Esophagus squamous epithelium (tissue), 5 donors: ENCODE data around the gene CHCHD3. TPM values are rescaled to one million over a fixed set of nuclear protein-coding genes. Genes with fewer than 3 reads are reported as not detected.
A peak's percentile ranks its signal among the peaks of the same experiment; 100 is the strongest.

Experiments
- DNase-seq: peaks from one replicate; lab custom pipeline; 2025; lab: John Stamatoyannopoulos, UW
- H3K27ac ChIP-seq, 4 donors: fragments of 200-600 bp; sonication (generic); one replicate each; pipeline ENCODE4 v1.5.1; 2016 to 2019; ENCODE audit warnings: mild to moderate bottlenecking in 1 of 4
- H3K27me3 ChIP-seq, 4 donors: fragments of 200-600 bp; sonication (generic); 1 replicate in 3 of 4; 2 replicates in 1 of 4; pipeline versions ENCODE4 v1.5.1 to v1.6.0; 2017 to 2021; ENCODE audit warnings: antibody characterized with exemption in 1 of 4
- H3K36me3 ChIP-seq, 3 donors: fragments of 200-600 bp; sonication (generic); one replicate each; pipeline ENCODE4 v1.5.1; 2016 to 2019
- H3K4me1 ChIP-seq, 3 donors: fragments of 200-600 bp; sonication (generic); one replicate each; pipeline ENCODE4 v1.5.1; 2017 to 2019
- H3K4me3 ChIP-seq, 4 donors: fragments of 200-600 bp; sonication (generic); 1 replicate in 3 of 4; 2 replicates in 1 of 4; pipeline ENCODE4 v1.5.1; 2016 to 2019; ENCODE audit warnings: mild to moderate bottlenecking in 2 of 4, moderate library complexity in 1 of 4
- H3K9me3 ChIP-seq, 3 donors: fragments of 200-600 bp; sonication (generic); one replicate each; pipeline ENCODE4 v1.5.1; 2016 to 2019
- POLR2A ChIP-seq, 4 donors: fragments of 450-650 bp; IDR thresholded peaks; one replicate each; pipeline ENCODE4 v1.6.1; 2017; ENCODE audit warnings: antibody characterized with exemption in 4 of 4, mild to moderate bottlenecking in 4 of 4, moderate library complexity in 3 of 4
- WGBS, 2 donors: methylation state at CpG; one replicate each; pipeline ENCODE4 v1.1.5; 2018; 5-methylcytosine and 5-hydroxymethylcytosine counted together
- intact Hi-C: fragments of 100-400 bp; cut with DNase I; formaldehyde crosslinking; loops from one replicate; pipeline ENCODE4 v1.15.0; 2022
- total RNA-seq, 4 donors: library from RNA; depleted of rRNA; stranded (reverse); fragments of >200 nt; gene quantifications; one replicate each; pipeline ENCODE4 v1.1.0, GENCODE V29; 2016
- TF ChIP-seq, protein P1 (sequence below), 6 experiments: fragments of 450-650 bp in 4 of 6; fragments of 200-600 bp in 2 of 6; sonication (generic) in 2 of 6; IDR thresholded peaks; one replicate each; pipeline ENCODE4 v1.5.1; 2016 to 2019; ENCODE audit warnings: antibody characterized with exemption in 6 of 6, mild to moderate bottlenecking in 4 of 6, moderate library complexity in 4 of 6
- donor health status: DM: yes; HTN: yes; CAD: no.

CHCHD3 gene
- total RNA-seq, 4 donors from 2014 or later: 36.8 to 55.0 (median 40.9) TPM

DNA sequence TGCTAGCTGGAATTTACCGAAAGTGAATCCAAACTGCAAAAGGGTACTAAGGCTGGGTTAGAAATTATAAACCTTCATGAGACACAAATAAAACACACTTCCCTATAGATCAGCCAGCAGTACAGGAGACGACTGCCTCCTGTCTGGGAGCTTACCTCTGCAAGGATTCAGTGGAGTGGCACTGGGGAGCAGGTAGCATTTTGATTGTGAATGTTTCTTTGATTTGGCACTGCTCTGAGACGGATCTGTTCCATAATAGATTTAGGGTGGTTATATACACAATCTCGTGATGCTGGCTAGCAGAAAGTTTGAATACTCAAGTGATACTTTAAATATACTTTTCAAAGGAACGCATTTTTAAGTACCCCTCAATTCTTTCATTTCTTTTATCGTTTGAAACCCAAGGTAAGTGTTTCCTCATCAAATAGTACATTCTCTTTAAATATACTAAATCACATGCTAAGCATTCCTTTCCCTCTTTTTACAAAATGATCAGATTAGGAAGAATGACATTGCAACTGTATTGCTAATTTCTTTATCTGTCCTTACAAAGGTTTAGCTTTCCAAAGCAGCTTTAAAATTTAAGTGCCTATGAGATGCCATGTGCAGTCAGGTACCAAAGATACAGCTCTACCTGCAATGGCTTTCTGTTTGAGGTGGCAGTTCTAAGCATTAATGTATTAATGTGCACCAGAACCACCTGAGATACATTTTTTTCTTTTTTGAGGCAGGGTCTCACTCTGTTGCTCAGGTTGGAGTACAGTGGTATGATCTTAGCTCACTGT is 20.6 kb upstream of the CHCHD3 start:
- 59 to 73% methylated on average over 6 of the region's 6 CpGs for WGBS, 2 donors
- TF ChIP-seq, protein P1, sequence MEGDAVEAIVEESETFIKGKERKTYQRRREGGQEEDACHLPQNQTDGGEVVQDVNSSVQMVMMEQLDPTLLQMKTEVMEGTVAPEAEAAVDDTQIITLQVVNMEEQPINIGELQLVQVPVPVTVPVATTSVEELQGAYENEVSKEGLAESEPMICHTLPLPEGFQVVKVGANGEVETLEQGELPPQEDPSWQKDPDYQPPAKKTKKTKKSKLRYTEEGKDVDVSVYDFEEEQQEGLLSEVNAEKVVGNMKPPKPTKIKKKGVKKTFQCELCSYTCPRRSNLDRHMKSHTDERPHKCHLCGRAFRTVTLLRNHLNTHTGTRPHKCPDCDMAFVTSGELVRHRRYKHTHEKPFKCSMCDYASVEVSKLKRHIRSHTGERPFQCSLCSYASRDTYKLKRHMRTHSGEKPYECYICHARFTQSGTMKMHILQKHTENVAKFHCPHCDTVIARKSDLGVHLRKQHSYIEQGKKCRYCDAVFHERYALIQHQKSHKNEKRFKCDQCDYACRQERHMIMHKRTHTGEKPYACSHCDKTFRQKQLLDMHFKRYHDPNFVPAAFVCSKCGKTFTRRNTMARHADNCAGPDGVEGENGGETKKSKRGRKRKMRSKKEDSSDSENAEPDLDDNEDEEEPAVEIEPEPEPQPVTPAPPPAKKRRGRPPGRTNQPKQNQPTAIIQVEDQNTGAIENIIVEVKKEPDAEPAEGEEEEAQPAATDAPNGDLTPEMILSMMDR (IDR thresholded peaks at IDR 0.05): no peak
- no peak for TF ChIP-seq POLR2A (IDR thresholded peaks at IDR 0.05)

DNA sequence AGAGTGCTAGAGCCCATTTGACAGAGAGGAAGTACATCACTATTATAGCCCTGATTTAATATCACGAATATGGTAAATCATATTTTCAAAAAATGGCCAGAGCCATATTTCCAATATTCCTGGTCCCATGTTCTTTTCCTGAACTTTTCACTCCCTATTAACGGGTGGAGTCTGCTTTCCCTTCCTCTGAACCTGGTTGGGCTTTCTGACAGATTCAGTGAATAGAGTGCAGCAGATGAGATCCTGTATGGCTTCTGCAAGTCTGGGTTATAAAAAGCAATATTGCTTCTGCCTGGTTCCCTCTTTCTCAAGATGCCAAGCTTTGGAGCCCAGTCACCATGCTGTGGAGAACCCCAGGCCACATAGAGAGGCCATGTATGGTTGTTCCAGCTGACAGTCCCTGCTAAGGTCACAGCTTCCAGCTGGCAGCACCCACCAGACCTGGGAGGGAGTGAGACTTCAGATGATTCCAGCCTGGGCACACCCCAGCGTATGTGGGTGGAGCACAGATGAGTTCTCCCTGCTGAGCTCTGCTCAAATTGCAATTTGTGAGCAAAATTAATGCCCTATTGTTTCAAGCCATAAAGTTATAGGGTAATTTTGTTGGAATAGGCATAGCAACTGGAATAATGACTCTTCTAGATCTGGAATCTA is 17.9 kb upstream of the CHCHD3 start:
- Histone ChIP-seq H3K27me3 (no peaks in the 10 kb centered on the region), H3K27ac (no peak overlapping the region), H3K4me1 (no peaks in the 10 kb centered on the region), H3K36me3 (no peaks in the 10 kb centered on the region), H3K4me3 (no peak overlapping the region), H3K9me3 (no peaks in the 10 kb centered on the region)
- DNase-seq: no peak
- TF ChIP-seq, protein P1 (IDR thresholded peaks at IDR 0.05): no peak
- TF ChIP-seq POLR2A (IDR thresholded peaks at IDR 0.05): no peak
- intact Hi-C loops: no loop called here
- 71 to 73% methylated on average over 3 of the region's 3 CpGs for WGBS, 2 donors

More for the DNA sequence above, 20.6 kb upstream of the CHCHD3 start:
- Histone ChIP-seq H3K4me3 (no peak overlapping the region), H3K27ac (no peak overlapping the region), H3K36me3 (no peaks in the 10 kb centered on the region), H3K4me1 (no peaks in the 10 kb centered on the region), H3K27me3 (peaks cover 0 to 2% (median 0%) of the 10 kb centered on the region in 4 donors), H3K9me3 (no peaks in the 10 kb centered on the region)
- DNase-seq: no peak
- intact Hi-C loops: no loop called here

DNA sequence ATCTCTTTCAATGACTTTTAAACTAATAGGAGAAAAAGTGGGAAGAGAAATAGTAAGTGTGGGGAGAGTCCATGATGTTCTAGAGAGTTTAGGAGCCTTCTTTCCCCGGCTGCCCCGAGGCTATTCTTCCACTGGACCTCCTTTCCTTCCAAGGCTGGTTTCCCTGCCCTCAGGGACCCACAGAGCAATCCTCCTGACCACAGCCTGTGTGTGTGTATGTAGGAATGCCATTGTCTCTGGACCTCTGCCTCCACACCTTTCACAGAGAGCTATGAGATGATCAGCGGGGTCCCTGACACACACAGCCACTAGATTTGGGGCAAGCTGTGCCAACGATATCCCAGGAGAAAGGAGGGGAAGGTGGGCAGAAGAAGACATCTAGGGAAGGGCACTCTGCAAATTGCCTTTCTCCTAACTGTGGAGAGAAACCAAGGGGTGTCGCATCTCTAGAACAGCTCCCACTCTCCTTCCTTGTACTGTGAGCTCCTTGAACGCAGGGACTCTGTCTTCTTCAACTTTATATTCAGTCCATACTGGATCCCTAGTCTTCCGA is 13.3 kb upstream of the CHCHD3 start:
- WGBS, 2 donors: 64 to 73% methylated on average over 7 of the region's 7 CpGs
- no peak overlapping the region for H3K4me3 ChIP-seq
- intact Hi-C loops: no loop called here
- no peaks in the 10 kb centered on the region for H3K27me3 ChIP-seq
- H3K9me3 ChIP-seq: no peaks in the 10 kb centered on the region
- no peak for TF ChIP-seq POLR2A (IDR thresholded peaks at IDR 0.05)
- TF ChIP-seq, protein P1 (IDR thresholded peaks at IDR 0.05): no peak
- no peak for DNase-seq
- no peaks in the 10 kb centered on the region for H3K4me1 ChIP-seq
- no peaks in the 10 kb centered on the region for H3K36me3 ChIP-seq
- no peak overlapping the region for H3K27ac ChIP-seq

DNA sequence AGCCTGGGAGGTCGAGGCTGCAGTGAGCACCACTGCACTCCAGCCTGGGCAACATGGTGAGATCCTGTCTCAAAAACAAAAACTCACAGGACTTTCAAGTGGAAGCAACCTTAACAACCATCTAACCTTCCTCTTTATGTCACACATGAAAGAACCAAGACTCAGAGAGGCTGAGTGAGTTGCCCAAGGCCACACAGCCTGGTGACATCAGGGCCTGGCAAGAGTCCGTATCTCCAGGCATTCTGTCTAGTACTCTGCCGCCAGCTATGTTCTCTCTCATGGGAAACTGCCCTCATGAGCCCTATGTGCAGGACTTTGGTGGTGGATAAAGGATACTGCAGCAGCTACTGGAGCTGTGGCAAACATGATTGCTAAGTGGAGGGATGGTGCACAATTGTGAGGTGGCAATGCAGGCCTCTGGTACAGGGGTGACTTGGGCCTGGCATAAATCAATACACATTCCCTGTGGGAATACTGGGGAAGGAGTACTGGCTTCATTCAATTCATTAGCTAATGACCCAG is 10.1 kb upstream of the CHCHD3 start:
- DNase-seq: no peak
- intact Hi-C loops: no loop called here
- Histone ChIP-seq H3K27me3 (no peaks in the 10 kb centered on the region), H3K36me3 (no peaks in the 10 kb centered on the region), H3K9me3 (no peaks in the 10 kb centered on the region), H3K27ac (no peak overlapping the region), H3K4me1 (no peaks in the 10 kb centered on the region), H3K4me3 (no peak overlapping the region)
- TF ChIP-seq, protein P1 (IDR thresholded peaks at IDR 0.05): no peak
- no peak for TF ChIP-seq POLR2A (IDR thresholded peaks at IDR 0.05)
- WGBS, 2 donors: 81 to 95% methylated on average over 3 of the region's 3 CpGs

DNA sequence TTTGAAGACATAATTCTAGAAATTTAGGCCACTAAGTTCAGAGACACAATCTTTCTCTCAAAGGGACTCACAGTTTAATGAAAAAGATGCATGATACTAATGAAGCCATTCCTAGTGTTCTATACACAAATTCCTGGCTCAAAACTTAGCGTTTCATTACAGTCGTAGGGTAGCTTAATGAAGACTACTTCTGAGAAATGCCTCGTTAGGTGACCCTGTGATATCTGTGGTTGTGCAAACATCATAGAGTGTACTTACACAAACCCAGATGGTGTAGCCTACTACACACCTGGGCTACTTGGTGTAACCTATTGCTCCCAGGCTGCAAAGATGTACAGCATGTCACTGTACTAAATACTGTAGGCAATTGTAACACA is 488 bp upstream of the CHCHD3 start:
- DNase-seq: no peak
- Histone ChIP-seq H3K27me3 (no peaks in the 10 kb centered on the region), H3K4me1 (peaks cover 5 to 29% (median 15%) of the 10 kb centered on the region in 3 donors), H3K9me3 (no peaks in the 10 kb centered on the region), H3K36me3 (no peaks in the 10 kb centered on the region), H3K27ac (peak overlapping the region in 2 of 4 donors; percentile 87 to 91), H3K4me3 (peak overlapping the region in 3 of 4 donors; percentile 89 to 96 (median 93))
- 79 to 89% methylated on average over 3 of the region's 3 CpGs for WGBS, 2 donors
- TF ChIP-seq, protein P1 (IDR thresholded peaks at IDR 0.05): no peak
- no peak for TF ChIP-seq POLR2A (IDR thresholded peaks at IDR 0.05)
- intact Hi-C loops: no loop called here
